ACC112 (cell line): Measurements from ENCODE around the gene DSCAM.
"Not testable (repeated sequence)": the region's sequence is repeated elsewhere in the genome, so short reads cannot be mapped to it uniquely, and the experiment has no call there.

Source experiments
- H2AFZ ChIP-seq: fragments of 200-600 bp; sonication (generic); one replicate; pipeline ENCODE4 v1.6.0; 2017; ENCODE audit warnings: antibody characterized with exemption, low read length; ENCODE audit not compliant: unreplicated experiment
- H3K27ac ChIP-seq: fragments of 200-600 bp; sonication (generic); 2 replicates; pipeline ENCODE4 v1.5.1; 2014; ENCODE audit warnings: low read depth, mild to moderate bottlenecking, antibody characterized with exemption, low read length, moderate library complexity
- H3K27me3 ChIP-seq: fragments of 200-600 bp; sonication (generic); 2 replicates; pipeline ENCODE4 v1.6.1; 2014; ENCODE audit warnings: mild to moderate bottlenecking, antibody characterized with exemption, low read length, moderate library complexity, mixed read lengths; ENCODE audit not compliant: insufficient read depth
- H3K36me3 ChIP-seq: fragments of 200-600 bp; sonication (generic); 2 replicates; pipeline ENCODE4 v1.6.1; 2016; ENCODE audit warnings: mild to moderate bottlenecking, antibody characterized with exemption, low read length, moderate library complexity, mixed read lengths; ENCODE audit not compliant: insufficient read depth
- H3K4me1 ChIP-seq: fragments of 200-600 bp; sonication (generic); one replicate; pipeline ENCODE4 v1.6.1; 2016; ENCODE audit warnings: low read length, mixed read lengths; ENCODE audit not compliant: insufficient read depth, unreplicated experiment, control insufficient read depth
- H3K4me3 ChIP-seq: fragments of 200-600 bp; sonication (generic); 2 replicates; pipeline ENCODE4 v1.5.1; 2014; ENCODE audit warnings: mild to moderate bottlenecking, low read depth, low read length
- H3K79me2 ChIP-seq: fragments of 200-600 bp; sonication (generic); one replicate; pipeline ENCODE4 v1.6.0; 2016; ENCODE audit warnings: low read length; ENCODE audit not compliant: control insufficient read depth, unreplicated experiment, insufficient read depth

The DSCAM gene

DNA sequence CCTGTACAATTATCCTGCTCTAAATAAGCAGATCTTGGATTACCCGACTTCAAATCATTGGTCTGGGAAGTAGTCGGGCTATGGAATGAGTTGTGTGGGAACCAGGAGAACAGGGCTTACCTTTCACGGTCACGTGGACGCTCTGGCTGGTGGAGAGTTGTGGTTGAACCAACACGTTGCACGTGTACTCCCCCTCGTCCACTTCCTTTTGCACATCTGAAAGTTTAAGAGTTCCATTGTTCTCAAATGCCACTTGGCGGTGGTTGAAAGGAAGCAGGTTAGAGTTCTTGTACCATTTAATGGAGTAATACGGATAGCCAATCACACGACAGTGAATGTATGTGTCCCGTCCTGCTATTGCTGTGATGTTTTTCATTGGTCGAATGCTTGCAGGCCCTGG, 509.0 kb downstream of the DSCAM start:
- Histone ChIP-seq H2AFZ (no peak overlapping the region), H3K79me2 (no peaks in the 10 kb centered on the region), H3K4me3 (no peak overlapping the region), H3K27me3 (no peaks in the 10 kb centered on the region), H3K4me1 (no peaks in the 10 kb centered on the region), H3K36me3 (no peaks in the 10 kb centered on the region), H3K27ac (no peak overlapping the region)

DNA sequence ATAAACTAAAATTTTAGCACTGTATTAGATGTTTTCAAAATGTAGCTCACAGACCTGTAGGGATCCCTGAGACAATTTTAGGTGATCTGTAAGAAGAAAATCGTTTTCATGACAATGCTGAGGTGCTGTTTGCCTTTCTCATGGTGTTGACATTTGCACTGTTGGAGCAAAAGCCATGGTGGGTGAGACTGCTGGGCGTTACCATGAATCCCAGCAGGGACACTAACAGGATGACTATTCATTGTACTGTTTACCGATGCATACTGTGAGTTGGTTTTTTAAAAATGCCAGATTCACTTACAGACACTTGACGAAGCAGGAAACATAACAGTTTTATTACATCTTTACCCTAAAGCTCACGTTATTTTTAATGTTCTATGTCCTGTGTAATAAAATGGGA, 511.3 kb downstream of the DSCAM start:
- no peaks in the 10 kb centered on the region for H3K4me1 ChIP-seq
- H3K27ac ChIP-seq = no peak overlapping the region
- H3K27me3 ChIP-seq = no peaks in the 10 kb centered on the region
- H3K4me3 ChIP-seq = no peak overlapping the region
- no peaks in the 10 kb centered on the region for H3K79me2 ChIP-seq
- H3K36me3 ChIP-seq = no peaks in the 10 kb centered on the region
- no peak overlapping the region for H2AFZ ChIP-seq

DNA sequence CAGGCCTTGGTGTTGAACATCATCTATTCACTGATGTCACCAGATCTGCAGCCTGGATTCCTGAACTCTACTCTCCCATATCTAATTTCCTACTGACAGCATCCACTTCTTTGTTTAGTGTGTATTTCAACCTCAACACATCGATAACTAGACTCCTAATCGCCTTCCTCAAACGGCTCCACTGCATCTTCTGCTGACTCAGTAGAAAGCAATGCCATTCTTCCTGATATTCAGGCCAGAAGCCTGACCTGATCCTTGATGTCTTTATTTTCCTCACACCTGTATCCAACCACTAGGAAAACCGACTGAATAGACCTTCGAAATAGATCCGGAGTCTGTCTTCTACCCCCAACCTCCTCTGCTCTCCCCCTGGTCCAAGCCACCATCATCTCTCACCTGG, 512.8 kb downstream of the DSCAM start:
- H2AFZ ChIP-seq = no peak overlapping the region
- no peaks in the 10 kb centered on the region for H3K4me1 ChIP-seq

DNA sequence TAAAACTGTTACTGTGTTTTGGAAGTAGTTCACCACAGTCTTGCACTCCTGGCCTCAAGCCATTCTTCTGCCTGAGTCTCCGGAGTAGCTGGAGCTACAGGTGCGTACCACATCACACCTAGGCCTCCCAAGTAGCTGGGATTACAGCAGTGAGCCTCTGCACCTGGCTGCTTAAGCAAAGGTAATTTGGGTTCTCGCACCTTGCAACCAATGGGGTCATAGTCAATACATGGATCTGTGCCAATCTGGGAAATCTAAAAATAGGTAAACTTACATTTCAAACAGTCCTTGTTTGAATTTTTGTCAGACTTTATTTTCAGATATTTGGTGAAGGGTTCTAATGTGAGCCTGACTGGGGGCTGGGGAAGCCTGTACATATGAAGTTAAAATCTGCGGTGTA, 513.2 kb downstream of the DSCAM start:
- Histone ChIP-seq H3K27me3 (no peaks in the 10 kb centered on the region), H3K4me3 (no peak overlapping the region), H3K36me3 (no peaks in the 10 kb centered on the region), H3K27ac (no peak overlapping the region), H3K4me1 (no peaks in the 10 kb centered on the region), H2AFZ (no peak overlapping the region), H3K79me2 (no peaks in the 10 kb centered on the region)

More for the DNA sequence above, 512.8 kb downstream of the DSCAM start:
- H3K27ac ChIP-seq = no peak overlapping the region
- H3K4me3 ChIP-seq = no peak overlapping the region
- H3K79me2 ChIP-seq = no peaks in the 10 kb centered on the region
- H3K36me3 ChIP-seq = no peaks in the 10 kb centered on the region
- H3K27me3 ChIP-seq = no peaks in the 10 kb centered on the region

DNA sequence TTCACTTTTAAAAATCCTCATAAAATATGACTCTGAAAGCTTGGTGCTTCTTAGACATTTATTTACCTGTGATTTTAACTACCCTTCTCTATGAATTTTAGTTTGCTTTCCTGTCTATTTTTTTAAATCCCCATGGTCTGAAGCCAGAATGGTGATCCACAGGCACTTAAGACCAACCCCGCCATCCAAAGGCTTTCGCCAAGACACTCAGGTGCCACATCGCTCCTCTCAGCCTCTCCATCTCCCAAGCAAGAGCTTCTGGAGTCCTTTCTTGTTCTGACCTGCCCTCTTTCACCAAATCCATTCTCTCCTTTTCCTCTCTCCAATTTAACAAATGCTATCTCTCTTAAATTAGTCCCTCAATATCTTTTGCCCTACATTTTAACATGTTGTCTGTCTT, 515.2 kb downstream of the DSCAM start:
- Histone ChIP-seq H3K4me3 (no peak overlapping the region), H3K27me3 (no peaks in the 10 kb centered on the region), H3K27ac (no peak overlapping the region), H2AFZ (no peak overlapping the region), H3K36me3 (no peaks in the 10 kb centered on the region), H3K4me1 (no peaks in the 10 kb centered on the region), H3K79me2 (no peaks in the 10 kb centered on the region)

DNA sequence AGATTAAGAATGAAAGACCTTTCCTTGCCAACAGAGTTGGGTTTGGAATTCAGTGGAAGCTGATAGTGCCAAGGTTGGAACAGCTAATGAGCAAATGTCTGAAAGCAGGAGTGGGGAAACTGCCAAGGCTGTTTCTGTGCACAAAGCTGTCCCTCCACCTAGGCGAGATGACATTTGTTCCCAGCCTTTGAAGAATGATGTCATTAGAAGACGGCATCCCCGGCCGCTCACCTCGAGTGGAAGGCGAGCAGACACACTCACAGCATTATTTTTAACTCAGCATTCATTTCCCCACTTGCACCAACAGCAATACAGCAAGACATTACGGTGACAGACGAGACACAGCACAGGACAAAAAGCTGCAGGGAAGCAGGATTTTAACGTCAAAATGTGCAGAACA, 515.8 kb downstream of the DSCAM start:
- no peak overlapping the region for H3K4me3 ChIP-seq
- H3K36me3 ChIP-seq = no peaks in the 10 kb centered on the region
- H3K27ac ChIP-seq = no peak overlapping the region
- H3K27me3 ChIP-seq = no peaks in the 10 kb centered on the region
- no peak overlapping the region for H2AFZ ChIP-seq
- no peaks in the 10 kb centered on the region for H3K79me2 ChIP-seq
- no peaks in the 10 kb centered on the region for H3K4me1 ChIP-seq

DNA sequence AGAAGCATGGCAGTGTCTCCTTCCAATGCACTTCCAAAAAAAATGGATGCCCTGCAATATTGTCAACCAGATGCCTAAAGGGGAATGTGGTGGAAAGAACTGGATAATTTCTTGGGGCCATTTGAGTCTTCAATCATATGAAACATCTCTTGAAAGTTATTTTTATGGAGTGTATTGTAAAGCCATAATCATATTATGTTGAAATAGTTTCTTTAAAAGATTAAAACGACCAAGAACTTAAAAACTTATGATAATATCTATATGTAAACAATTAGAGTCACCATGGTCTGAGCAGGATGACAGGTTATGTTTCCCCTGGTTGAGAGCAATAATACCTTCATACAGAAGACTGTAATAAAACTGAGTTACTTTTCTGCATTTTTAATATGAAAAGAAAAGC, 522.6 kb downstream of the DSCAM start:
- Histone ChIP-seq H3K79me2 (no peaks in the 10 kb centered on the region), H2AFZ (no peak overlapping the region), H3K36me3 (no peaks in the 10 kb centered on the region), H3K27me3 (no peaks in the 10 kb centered on the region), H3K4me1 (no peaks in the 10 kb centered on the region), H3K4me3 (no peak overlapping the region), H3K27ac (no peak overlapping the region)

DNA sequence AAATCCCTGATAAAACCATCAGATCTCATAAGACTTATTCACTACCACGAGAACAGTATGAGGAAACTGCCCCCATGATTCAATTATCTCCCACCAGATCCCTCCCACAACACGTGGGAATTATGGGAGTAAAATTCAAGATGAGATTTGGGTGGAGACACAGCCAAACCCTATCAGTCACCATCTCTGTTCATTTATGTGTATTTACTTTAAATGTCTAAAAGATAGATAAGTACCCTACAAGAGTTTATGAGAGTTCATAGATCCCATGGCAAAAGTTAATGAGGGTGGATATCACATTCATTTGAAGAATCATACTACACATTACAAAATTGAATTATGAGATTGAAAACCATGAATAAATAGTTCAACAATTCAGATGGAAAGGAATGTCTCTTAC, 526.2 kb downstream of the DSCAM start:
- not testable (repeated sequence) for H2AFZ ChIP-seq, H3K27me3 ChIP-seq, H3K36me3 ChIP-seq, H3K27ac ChIP-seq, H3K4me3 ChIP-seq, H3K79me2 ChIP-seq, H3K4me1 ChIP-seq

DNA sequence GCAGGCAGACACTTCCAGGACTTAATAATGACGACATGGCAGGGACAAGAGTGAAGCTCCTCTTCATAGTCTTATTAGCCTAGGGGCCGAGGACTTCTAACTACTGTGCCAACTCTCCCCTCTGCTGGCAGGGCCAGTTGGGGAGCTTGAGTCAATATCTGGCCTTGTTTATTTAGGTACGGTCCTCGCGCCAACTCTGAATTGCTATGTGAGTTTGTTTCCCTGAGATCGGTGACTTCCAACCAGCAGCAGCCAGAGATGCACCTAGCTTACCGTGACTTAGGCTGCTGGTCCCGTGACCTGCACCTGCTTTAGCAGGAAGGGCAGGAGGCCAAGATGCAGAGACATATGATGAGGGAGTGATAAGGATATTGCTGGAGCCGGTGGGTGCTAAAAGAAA, 528.6 kb downstream of the DSCAM start:
- no peaks in the 10 kb centered on the region for H3K36me3 ChIP-seq
- H3K79me2 ChIP-seq = no peaks in the 10 kb centered on the region
- H3K4me3 ChIP-seq = no peak overlapping the region
- H2AFZ ChIP-seq = no peak overlapping the region
- no peaks in the 10 kb centered on the region for H3K4me1 ChIP-seq
- no peaks in the 10 kb centered on the region for H3K27me3 ChIP-seq
- no peak overlapping the region for H3K27ac ChIP-seq

DNA sequence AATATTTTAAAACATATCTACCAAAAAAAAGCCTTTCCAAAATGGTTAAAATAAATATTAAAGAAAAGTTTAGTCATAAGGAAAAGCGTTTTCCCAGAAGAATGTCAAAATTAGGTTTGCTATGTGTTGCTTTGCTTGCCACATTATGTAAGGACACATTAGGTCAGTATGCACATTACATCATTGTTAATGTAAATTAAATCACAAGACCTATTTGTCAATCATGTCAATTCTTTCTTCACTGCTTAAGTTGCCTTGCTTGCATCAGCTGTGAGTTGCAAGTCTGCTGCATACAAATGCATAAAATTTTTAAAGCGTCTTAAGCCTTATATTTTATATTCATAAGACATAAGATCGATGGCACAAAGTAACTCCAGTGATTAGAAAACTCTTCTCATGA, 530.9 kb downstream of the DSCAM start:
- Histone ChIP-seq H3K27me3 (no peaks in the 10 kb centered on the region), H2AFZ (no peak overlapping the region), H3K27ac (no peak overlapping the region), H3K4me3 (no peak overlapping the region), H3K4me1 (no peaks in the 10 kb centered on the region), H3K36me3 (no peaks in the 10 kb centered on the region), H3K79me2 (no peaks in the 10 kb centered on the region)

DNA sequence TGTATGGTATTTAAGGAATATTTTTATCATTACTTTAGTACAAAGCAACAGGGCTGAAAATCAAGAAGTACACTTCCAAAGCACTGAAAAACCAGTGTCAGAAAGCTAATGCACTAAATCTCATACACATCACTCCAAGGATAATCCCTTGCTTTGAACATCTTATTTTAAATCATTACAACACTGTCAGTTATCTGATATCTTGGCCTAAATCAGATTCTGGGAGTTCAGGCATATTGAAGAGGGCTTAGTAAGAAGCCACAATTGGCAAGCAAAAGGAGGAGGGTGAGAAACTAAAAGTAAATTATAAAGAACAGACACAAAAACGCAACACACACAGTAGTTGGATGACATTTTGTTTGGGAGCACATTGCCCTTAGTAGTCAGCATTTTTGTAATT, 531.3 kb downstream of the DSCAM start:
- no peaks in the 10 kb centered on the region for H3K36me3 ChIP-seq
- no peak overlapping the region for H3K27ac ChIP-seq
- no peaks in the 10 kb centered on the region for H3K4me1 ChIP-seq

DNA sequence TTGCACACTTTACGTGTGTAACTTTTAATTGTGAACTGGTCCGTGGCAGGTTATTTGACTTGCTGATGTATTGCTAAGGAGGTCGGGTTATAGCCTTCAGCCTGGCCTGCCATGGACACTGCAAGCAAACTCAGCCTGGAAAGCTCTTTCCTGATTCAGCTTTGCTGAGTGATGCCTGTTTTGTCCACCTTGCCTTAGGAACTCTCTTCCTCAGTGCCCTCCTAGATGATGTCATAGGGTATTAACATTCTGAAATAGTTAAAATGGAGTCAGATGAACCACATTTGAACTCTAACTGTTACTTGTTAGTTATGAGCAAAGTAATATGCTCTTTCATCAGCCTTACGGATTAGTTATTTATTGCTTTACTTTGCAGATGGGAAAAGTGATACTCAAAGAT, 533.7 kb downstream of the DSCAM start:
- H3K36me3 ChIP-seq = no peaks in the 10 kb centered on the region
- no peaks in the 10 kb centered on the region for H3K27me3 ChIP-seq

More for the DNA sequence above, 531.3 kb downstream of the DSCAM start:
- Histone ChIP-seq H3K4me3 (no peak overlapping the region), H3K27me3 (no peaks in the 10 kb centered on the region), H2AFZ (no peak overlapping the region), H3K79me2 (no peaks in the 10 kb centered on the region)

More for the DNA sequence above, 533.7 kb downstream of the DSCAM start:
- Histone ChIP-seq H3K4me1 (no peaks in the 10 kb centered on the region), H3K79me2 (no peaks in the 10 kb centered on the region), H3K4me3 (no peak overlapping the region), H2AFZ (no peak overlapping the region), H3K27ac (no peak overlapping the region)
